ENCODE data around the gene ATP10B.

ATP10B gene

DNA sequence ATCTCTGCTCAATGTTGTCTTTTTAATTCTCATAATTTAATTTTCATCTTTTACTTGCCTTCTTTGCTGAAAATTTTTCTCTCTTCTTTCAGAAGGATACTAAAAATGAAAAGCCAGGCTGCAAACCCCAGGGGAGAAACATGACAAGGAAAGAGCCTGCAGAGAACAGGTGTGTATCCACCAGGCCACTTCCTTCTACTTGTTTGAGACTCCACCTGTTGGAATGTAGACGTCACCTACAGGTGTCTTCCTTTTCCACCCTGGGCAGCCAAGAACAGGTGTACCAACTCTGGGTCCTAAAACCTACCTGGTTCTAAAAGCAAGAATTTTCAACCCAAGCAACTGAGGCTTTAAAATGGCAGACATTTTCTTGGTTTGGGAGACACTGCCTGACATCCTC lies 166.8 kb downstream of the ATP10B start:
- DNase-seq (ENCODE audit: low spot score) = no peak

DNA sequence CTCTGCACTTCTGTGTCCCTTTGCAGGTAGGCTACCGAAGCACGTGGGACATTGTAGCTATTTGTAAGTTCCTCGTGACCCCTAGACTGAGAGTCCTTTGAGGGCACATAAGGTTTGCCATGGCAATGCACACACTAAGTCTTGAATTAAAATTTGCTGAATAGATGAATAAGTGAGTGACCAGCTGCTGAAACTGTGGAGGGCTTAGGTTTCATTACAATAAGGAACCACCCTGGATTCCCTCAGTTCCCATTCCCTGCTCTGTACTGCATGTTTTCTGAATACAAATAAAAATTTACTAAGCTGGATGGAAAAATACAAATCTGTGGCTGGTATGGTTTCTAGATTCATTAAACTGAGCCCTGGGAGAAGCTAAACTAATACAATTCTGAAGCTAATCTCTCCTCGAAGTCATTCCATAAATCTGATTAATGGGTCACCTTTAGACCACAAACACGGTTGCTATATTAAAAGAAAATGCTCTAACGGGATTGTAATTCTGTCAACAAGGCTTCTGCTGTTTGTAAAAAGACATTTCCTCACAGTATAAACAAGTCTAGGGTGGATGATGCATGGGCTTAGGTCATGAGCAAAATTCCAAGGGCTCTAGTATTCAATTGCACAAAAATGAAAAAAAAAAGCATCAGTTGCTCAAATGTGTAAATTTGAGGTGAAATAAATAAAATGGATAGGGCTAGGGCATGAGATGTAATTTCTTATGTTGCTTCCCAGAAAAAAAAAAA lies 172.3 kb downstream of the ATP10B start:
- no peak for DNase-seq (ENCODE audit: low spot score)

DNA sequence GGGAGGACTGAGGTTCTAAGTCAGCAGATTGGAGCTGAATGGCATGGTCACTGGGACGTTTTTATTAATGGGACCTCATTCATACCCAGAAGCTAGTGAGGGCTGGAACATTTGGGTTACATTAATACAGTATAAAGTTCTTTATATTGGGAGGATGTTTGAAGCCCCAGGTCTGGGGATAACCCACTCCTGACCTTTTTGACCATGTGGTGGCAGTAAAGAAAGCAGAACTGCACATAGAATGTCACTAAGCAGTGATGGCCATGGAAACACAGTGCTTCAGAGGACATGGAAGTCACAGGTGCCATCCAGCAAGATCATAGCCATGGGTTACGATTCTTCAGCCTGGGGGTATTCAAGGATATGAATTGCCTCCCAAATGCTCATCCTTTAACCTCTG lies 176.0 kb downstream of the ATP10B start:
- no peak for DNase-seq (ENCODE audit: low spot score)

DNA sequence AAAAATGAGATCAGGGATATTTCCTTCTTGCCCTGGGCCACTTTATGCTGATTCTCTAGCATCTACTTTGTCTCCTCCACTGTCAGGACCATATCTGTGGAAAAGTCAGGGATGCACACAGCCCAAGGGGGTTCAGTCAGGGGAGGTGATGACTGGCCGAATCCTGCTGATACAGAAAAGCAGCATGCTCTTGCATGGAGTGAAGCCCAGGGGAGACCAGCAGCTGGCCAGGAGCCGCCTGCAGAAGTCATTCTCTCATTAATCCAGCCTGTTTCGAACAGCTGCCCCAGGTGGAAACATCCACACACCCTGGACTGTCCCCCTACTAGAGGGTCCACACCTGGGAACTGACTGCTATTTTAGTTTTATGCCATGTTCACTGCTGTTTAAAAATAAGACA lies 177.1 kb downstream of the ATP10B start:
- no peak for DNase-seq (ENCODE audit: low spot score)

DNA sequence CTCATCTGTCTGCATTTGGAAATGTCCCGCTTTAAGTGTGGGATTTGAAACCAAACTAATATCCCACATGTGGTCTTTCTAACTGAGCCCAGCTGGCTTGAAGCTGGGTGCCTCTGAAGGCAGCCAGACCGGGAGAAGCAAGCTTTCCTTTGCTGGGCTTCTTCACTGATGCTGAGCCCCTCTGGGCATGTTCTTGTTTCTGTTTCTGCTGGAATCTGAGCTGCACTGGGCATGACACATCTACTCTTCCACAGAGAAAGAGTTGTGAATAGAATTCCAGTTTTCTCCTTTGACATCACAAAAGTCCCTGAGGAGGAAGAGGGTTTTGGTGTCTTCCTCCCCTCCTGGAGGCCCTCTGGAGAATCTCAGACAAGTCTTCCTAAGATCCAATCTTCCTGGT lies 179.5 kb downstream of the ATP10B start:
- no peak for DNase-seq (ENCODE audit: low spot score)

DNA sequence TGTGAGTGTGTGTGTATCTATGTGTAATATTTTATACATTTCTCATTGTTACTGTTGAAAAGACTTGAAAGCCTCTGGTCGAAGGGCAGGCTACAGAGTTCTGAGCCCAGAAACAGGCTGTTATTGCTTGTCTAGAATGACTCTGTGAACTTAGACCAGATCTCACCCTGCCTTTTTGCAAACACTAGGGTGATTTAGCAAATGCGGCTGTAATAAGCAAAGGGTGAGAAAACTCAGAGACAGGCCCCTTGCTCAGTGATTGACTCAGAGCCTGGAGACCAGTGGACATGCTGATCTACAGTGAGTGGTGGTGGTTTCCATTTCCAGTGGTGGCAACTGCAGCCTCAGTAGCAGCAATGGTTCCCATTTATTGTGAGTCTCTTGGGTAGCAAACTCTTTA lies 183.7 kb downstream of the ATP10B start:
- DNase-seq (ENCODE audit: low spot score) = no peak

DNA sequence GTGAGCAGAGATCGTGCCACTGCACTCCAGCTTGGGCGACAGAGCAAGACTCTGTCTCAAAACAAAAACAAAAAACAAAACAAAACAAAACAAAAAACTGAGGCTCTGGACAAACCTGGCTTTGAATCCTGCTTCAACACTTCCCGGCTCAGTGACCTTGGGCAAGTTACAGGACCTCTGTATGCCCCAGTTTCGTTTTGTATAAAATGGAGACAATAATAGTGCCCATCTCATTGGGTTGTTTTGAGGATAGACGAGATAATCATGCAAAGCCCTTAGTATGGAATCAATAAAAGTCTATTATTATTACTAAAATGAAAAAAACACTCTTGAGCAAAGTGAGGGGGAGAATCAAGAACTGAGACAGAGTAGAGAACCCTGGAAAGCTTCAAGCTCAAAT lies 184.9 kb downstream of the ATP10B start:
- no peak for DNase-seq (ENCODE audit: low spot score)

DNA sequence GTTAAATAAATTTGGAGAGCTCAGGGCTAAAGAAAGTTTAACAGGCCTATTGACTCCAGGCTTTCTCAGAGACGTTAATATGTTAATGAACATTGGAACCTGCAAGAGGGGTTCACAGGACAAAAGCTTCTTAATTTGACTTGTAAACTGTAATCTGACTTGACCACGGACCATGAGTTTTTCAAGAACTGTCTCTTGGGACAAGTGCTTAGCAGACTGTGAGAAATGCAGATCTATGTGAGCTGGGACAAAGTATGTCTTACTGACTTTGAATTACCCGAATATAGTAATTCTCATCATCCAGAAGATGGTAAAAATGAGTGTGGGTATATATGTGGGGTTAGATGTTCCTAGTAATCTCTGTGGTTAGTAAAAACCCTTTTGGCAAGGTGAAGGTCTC lies 186.6 kb downstream of the ATP10B start:
- no peak for DNase-seq (ENCODE audit: low spot score)

DNA sequence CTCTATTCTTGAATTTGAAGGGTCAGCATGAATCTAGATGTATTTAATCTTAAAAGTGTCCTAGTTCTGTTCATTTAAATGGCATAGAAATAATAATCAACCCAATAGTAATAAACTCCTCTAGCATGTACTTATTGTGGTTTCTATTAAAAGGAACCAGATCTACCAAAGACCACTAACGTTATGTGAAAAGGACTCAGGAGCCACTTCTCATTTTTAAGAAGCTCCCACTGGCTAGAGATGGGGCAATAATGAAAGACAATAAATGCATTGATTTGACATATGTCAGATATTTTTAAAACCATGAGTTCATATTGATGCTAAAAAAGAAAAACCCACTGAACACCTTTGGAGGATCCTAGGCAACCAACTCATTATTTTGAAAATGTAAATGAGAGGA lies 191.9 kb downstream of the ATP10B start:
- no peak for DNase-seq (ENCODE audit: low spot score)

DNA sequence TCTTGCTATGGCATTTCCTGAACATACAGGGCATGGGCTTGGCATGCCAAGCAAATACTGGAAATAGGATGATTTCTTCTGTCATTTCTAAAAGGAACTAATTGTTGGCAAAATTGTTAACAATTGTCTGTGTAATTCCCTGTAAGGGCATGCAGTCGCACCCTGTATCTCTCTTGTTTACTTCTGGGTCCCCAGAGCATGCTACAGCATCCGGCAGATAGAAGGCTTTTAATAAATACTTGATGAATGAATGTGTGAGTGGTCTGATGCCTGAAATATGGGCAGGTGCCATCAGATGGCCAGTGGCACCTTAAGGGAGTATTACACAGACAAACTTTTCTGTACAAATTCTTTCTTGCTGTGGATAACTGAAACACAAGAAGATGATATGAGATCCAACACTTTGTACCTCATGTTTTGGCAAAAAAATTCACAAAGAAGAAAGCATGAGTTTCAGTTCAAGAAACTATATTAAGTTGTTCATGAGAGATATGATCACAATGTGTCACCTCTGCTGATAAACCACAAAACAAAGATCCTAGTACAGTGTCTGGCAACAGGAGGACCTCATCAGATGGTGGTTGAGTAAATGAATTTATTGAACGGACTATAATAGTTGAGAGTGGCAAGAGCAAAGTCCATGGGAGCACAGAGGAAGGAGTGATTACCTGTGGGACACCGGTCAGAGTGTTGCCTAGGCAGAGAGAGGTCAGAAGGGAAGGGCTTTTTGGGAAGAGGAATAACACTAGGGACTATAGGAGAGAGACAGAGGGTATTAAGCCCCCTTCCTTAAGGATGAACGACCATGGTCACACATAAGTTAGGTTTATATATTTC lies 194.2 kb downstream of the ATP10B start:
- DNase-seq (ENCODE audit: low spot score) = no peak

DNA sequence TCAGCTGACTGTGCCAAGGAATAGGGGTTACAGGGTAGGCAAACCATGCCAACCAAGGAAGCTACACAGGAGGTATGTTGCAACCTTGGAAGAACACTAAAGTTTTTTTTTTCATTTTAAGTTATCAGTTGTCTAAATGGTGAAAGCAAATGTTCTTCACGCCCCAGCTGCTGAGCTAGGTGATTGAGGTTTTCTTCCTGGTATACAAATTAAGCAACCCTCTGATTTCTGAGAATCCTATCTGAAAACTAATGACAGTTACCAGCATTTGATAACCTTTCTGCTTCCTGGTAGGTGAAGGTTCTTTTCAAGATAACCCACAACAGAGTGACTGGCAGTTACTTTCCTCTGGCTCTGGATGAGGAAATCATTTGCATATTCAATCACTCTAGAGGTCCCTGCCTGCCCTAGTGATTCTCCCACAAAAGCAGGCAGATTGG lies 194.9 kb downstream of the ATP10B start:
- DNase-seq (ENCODE audit: low spot score) = no peak

DNA sequence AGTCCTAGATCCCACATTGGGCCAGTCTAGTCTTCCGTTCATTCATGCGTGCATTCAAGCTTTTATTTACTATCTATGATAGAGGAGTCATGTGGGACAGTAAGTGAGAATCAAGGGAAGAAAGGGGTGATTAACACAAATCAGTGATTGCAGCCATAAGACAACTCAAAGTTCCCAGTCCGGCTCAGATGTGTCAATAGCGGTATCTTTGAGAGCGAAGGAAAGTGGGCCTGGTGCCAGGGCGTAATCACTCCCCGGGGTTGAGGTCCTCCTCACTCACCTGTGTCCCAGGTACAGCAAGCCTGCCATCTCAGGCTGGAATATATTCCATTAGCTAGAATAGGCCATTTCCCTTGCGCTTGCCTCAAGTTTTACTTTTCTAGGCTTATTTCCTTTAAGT lies 196.3 kb downstream of the ATP10B start:
- no peak for DNase-seq (ENCODE audit: low spot score)

DNA sequence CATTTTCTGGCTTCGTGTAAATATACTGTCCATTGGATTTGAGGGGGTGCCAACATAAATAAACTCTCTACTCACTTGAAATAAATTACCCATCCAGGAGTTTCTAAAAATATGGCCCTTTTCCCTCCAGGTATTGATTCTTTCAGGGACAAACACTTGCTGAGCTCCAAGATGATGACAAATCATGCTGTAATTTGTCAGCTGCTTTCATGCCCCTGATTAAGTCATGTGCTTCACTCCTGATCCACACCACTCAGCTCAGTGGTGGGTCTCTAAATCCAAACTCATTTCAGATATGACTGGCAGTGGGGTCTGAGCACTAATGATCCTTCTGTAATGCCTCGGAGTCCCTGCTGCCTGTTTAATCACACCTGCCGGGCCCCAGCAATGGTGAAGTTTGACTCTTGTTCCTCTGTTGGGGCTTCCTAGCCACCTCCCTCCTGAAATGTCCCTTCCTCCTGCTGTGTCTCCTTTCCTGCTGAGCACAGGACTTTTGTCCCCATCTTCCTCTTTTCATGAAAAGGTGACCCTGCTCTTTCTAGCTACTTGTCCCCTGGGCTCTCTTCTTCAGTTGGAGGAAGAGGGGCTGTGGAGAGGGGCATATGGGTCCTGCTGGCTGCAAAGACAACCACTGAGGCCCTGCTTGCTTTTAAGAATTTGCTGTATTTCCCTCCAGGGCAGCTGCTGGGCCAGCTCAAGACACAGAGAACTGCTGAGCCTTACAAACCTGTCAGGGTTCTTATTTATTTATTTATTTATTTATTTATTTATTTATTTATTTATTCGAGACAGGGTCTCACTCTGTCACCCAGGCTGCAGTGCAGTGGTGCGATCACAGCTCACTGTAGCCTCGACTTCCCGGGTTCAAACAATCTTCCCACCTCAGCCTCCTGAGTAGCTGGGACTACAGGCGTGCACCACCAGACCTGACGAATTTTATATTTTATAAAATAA lies 200.0 kb downstream of the ATP10B start:
- DNase-seq (ENCODE audit: low spot score) = no peak

DNA sequence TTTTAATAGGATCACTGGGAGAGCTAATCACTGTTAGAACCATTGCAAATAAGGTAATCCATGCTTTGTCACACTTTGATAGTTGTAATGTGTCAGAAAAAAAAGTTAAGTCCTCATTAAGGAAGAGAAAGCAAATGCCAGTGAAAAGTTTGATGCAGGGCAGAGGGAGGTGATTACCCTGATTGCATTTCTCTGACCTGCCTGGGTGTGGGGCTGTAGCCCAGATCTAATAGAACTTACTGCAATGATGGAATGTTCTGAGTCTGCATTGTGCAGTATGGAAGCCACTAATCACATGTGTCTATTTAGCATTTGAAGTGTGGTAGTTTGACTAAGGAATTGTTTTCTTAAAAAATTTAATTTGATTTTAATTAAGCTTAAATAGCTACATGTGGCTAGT lies 202.7 kb downstream of the ATP10B start:
- peak; percentile 30 for DNase-seq (ENCODE audit: low spot score)

DNA sequence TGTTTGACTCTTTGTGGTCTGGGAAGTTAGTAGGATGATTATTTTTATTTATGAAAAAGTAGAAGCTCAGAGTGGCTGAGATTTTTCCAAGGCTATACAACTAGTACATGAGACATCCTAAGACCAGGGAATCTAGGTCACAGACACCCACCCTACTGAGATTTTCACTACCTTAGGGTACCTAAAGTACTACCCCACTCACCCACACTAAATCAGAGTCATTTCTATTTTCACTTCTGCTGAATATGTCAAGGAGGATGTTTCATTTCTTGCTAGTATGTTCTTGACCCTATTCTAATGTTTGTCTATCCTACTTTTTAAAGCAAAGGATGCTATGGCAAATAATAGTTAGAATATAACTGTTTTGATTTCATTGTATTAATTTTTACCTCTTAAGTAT lies 206.0 kb downstream of the ATP10B start:
- no peak for DNase-seq (ENCODE audit: low spot score)

DNA sequence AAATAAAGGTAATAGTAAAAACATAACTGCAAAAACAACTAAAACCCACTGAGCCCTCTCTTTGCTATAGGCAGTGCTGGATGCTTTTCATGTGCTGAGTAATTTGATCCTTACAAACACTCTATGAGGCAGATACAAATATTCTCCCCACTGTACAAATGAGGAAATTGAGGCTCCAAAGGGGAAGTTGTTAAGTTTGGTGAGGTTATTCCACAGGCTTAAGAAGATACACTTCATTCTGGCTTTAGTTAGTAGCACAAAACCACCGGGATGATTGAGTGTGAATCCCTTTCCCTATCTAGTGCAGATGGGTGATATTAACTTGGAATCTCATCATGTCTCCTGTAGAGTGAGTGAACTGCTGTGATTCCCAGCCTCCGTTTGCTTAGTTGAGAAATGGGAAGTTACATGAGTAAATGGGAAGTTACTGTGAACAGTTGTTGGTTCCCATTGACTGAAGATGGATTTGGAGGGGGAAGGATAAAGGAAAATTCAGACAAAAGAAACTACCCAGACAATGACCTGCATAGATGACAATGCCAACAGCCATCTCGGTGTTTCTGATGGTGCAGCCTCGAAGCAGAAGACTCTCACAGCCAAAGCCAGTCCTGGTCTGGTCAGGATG lies 208.3 kb downstream of the ATP10B start:
- no peak for DNase-seq (ENCODE audit: low spot score)

DNA sequence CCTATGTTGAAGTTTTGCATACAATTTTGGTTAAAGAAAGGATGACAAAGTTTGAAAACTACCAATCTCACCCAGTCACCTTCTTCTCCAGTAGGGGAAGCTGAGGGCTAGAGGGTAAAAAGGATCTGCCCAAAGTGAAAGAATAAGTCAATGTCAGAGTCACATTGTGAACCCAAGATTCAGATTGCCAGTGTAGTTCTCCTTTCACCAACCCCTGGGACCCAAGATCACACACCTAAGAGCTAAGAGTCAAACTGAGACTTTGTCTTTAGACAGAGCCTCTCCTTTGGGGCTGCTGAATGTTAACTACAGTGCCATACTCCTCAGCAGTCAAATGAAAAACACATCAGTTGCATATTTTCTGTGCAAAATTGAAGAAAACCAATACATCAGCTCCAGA lies 210.6 kb downstream of the ATP10B start:
- no peak for DNase-seq (ENCODE audit: low spot score)

DNA sequence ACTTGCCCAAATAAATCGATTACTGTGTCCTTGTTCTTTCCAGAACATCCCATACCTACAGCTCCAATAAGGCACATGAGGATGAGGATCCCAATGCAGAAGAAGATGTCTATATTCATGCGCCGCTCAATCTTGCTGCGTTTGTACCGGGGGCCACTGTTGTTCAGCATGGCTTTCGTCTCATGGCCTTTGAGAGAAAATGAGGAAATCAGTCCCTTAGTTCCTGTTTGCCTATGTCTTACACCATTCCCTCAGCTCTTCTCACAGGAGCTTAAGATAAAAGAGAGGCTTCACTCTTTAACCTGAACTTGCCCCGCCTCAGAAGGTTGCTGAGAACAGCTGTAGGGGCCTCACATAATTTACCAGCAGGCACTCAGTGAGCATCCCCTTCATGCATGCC lies 211.6 kb downstream of the ATP10B start:
- DNase-seq (ENCODE audit: low spot score) = no peak

DNA sequence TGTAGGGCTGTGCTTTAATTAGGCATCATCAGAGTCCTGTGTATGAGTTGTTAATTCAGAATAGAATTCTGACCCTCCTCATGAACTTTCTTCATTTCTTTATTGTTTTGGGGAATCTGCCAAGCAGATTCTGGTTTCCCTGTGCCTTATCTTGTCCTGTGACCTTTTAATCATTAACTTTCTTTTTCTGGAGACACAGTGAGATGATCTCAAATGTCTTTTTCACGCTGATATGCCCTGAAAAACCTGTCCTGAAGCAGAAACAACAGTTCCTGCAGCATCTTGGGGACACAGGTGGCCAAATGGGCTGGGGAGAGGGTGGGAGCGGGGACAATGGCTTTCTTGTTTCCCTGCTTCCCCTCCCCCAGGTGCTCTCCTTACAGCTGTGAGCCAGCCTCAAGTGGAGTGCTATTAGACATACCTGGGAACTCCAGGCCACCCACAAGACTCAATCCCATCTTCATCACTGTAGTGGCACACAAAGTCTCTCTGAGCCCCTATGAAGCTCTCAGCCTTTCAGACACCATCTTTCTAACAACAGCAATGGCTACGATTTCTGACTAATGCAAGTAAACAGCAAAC lies 213.8 kb downstream of the ATP10B start:
- no peak for DNase-seq (ENCODE audit: low spot score)

DNA sequence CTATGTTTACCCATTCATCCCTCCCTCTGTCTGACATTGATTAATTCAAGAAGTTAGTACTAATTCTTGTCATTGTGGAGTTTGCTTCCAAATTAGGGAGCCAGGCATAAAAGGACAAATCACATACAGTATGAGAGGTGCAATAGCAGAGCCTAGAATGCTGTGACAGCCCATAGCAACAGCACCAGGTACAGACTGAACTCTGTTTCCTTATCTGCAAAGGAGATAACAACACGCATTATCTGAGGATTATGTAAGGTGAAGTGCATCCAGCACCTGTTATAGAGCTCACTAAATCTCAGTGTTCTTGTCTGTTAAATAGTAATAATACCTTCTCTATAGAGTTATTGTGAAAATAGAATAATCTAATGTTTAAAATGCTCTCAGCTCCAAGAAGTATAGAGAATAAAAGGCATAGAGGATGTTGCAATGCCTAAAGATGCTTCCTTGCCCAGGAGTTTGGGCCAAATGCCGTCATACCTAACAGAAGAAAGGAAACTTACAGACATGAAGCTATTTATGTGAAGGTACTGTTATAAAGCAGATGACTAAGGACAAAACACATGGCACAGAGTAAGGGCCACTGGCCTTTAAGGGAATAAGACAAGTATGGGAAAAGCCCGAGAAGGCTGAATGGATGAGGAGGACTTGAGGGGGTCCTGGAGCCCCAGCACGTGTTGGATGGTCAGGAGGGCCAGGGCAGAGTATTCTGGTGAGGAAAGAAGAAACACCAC lies 214.5 kb downstream of the ATP10B start:
- DNase-seq (ENCODE audit: low spot score) = no peak

DNA sequence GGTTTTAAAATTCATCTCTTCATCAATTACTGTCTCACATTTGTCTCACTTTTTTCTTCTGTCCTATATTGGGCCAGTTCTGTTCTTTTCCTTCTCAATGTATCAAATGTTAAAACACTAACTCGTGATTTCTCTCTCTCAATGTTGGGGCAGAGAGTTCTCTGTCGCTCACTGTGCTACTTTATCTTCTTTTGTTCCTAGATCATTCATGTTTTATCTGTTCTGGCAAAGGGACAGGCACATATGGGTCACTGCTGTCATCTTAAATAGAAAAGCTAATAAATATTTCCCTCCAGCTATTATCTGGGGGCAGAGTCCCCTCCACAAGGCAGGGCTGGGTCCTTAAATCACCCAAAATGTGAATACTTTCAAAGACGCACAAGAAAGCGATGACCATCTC lies 216.3 kb downstream of the ATP10B start:
- DNase-seq (ENCODE audit: low spot score) = no peak
